Glomerular endothelial cell (primary cell): ENCODE measurements around the gene SCGB1C1. TPM values are rescaled to one million over a fixed set of nuclear protein-coding genes. Genes with fewer than 3 reads are reported as not detected.
"Not testable (repeated sequence)": the region's sequence is repeated elsewhere in the genome, so short reads cannot be mapped to it uniquely, and the experiment has no call there.

Source experiments
- DNase-seq: peaks from one replicate; pipeline ENCODE4 v3.0.0-alpha.2; 2011; ENCODE audit warnings: low read depth, low spot score; ENCODE audit errors: extremely low read depth
- total RNA-seq: library from RNA; depleted of rRNA; stranded (reverse); fragments of >200 nt; gene quantifications from 2 replicates; pipeline ENCODE4 v1.2.3, GENCODE V29; 2015

SCGB1C1 gene
- total RNA-seq, result not detected in 2 replicates

DNA sequence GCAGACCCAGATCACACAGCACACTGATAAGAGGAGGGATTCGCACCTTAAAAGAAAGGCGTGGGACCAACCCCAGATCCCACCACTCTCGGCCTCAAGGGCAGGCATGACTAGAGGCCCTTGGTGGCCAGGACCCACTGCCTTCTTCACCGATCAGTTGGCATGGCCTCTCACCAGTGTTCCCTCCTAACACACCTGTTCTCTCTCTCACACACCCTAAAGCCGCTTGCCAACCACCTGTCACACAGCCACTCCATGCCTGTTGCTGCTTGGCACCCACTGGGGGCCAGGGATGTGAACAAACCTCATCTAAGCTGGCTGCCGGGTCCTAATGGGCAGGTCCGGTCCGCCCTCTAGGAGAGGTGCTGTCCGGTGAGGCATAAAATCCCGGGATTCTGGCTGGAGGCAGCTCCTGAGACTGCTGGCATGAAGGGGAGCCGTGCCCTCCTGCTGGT lies at the start of gene SCGB1C1:
SCGB1C1 (plus strand) TSS at position 405 of the 455 bp plus-strand sequence; CDS start at position 427, 22 bp downstream.
- not testable (repeated sequence) for DNase-seq

DNA sequence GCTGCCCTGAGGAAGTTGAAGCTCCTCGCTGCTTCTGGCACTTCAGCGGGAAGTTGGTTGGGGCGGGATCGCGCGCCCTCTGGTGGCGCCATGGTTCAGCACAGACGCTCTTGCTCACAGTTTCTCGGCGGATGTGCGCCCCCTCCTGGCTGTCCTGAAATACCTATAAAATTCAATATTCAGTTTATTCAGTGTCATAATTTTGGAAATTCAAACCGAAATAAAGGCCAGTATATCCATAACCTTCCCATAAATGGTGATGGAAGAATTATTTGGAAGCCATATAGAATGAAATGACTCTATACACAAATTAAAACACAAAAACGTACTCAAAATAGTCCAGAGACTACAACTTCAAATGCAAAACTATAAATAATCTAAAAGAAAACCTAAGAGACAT lies 12.6 kb upstream of the SCGB1C1 start:
- DNase-seq, result not testable (repeated sequence)

DNA sequence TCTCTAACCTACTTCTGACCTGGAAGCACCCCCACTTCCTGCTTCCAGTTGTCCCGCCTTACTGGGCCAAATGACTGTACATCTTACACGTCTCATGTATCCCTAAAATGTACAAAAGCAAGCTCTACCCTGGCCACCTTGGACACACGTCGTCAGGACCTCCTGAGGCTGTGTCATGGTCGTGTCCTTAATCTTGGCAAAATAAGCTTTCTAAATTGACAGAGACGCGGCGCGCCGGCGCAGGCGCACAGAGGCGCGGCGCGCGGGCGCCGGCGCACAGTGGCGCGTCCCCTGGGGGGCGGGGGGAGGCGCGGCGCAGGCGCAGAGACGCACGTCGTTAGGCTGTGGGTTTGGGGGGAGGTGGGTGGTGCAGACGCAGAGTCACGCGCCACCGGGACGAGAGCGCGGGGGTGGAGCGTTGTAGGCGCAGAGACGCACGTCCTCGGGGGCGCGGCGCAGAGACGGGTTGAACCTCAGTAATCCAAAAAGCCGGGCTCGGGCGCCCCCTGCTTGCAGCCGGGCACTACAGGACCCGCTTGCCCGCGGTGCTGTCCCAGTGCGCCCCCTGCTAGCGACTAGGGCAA lies 3.6 kb upstream of the SCGB1C1 start:
- DNase-seq, result not testable (repeated sequence)

DNA sequence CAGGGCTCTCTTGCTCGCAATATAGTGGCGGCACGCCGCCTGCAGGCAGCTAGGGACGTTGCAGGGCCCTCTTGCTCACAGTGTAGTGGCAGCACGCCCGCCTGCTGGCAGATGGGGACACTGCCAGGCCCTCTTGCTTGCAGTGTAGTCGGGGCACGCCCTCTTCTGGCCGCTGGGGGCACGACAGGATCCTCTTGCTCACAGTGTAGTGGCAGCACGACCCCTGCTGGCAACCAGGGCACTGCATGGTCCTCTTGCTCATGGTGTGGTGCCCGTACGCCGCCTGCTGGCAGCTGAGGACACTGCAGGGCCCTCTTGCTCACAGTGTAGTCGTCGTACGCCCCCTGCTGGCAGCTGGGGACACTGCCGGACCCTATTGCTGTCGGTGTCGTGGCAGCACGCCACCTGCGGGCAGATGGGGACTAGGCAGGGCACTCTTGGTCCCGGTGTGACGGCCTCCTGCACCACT lies 3.0 kb upstream of the SCGB1C1 start:
- not testable (repeated sequence) for DNase-seq

DNA sequence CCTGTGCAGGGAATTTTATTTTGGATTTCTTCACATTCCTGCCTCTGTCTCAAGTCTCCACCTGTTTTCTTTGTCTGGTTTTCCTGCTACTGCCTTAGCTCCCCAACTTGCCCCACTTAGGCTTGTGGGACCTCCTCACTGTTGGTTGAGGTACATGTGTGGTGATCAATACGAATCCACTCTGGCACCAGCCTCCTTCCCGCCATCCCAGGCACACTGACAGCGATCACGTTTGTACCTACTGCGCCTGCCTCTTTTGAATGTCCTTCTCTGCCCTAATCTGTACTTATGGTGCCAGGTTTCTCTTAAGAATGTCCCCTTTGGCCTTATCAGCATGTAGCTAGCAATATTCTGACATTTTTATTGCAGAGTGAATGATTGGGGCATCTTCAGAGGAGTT lies 2.3 kb upstream of the SCGB1C1 start:
- DNase-seq, result not testable (repeated sequence)

DNA sequence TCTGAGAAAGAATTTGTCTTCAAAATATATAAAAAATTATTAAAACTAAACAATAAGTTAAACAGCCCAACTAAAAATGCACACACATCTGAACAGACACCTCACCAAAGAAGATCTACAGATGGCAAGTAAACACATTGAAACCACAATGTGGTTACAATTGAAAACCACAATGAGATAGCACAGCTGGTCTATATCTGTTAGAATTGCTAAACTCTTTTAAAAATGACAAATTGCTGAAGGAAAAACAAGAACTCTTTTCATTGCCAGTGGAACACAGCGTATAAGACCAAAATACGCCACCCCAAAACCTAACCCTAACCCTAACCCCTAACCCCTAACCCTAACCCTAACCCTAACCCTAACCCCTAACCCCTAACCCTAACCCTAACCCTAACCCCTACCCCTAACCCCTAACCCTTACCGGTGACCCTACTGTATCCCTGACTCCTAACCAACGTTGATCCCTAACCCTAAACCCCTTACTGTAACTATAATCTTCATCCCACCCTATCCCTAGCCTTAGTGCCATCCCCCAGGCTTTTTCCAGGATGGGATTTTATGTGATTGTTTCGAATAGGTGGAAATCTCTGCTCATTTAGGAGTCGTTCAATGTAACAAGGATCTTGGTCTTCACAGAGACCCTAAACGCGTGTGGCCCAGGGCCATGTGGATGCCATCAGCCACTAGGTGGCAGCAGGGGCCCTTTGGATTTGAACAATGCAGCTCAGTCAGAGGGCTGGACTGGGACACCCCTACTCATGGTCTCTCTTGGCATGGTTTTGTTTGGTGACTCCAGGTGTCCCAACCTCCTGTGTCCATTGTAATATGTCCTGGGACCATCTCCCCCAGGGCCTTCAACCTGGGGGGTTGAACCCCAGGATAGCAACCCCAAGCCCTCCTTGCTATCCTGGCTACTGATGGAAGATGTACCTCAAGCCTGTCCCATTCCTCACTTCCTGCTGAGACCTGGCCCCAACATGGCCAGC lies 1.1 kb upstream of the SCGB1C1 start:
- DNase-seq, result not testable (repeated sequence)

DNA sequence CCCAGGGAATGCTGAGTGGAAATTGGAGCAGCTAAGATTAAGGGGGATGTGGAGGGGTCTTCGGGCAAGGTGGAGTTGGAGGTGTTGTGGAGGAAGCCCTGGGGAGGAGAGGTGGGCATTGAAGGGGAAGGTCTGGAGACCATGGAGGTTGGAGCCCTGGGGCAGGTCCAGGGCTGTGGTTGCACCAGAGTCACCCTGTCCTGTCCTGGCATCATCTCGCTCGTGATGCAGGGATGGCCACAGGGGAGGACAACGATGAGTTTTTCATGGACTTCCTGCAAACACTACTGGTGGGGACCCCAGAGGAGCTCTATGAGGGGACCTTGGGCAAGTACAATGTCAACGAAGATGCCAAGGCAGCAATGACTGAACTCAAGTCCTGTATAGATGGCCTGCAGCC lies 603 bp downstream of the SCGB1C1 start:
- not testable (repeated sequence) for DNase-seq

DNA sequence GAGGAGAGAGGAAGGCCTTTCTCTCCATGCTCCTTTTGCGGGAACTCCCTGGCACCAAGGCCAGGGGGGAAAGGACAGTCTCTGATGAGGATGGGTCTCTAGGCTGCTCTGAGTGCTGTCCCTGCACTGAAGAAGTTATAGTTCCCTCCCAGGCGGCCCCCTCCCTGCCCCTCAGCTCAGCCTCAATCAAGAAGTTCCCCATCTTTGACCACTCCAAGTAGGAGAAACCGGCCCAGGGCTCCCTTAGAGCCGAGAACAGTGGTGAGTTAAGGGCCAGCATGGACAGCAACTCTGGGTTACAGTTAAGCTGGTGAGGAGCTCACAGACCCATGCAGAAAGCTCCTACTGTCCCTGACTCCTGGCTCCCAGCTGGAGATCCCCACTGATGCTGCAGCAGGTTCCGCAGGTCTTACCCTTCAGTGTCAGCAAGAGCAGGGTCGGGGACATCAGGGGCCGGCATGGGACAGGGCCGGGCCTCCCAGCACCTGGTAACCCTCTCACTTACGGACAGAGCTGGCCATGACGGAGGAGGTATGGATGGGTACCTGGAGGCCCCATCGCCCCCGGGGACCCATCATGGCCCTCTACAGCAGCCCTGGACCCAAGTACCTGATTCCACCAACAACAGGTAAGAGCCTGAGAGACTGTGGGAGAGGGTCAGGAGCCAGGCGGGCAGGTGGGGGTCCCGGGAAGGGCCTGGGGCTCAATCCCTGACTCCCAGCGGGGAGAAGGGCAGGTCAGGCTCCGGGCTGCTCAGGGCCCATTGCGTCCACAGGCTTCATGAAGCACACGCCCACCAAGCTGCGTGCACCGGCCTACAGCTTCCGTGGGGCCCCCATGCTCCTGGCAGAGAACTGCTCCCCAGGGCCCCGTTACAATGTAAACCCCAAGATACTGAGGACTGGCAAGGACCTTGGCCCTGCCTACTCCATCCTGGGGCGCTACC lies 4.2 kb downstream of the SCGB1C1 start:
- no peak for DNase-seq

DNA sequence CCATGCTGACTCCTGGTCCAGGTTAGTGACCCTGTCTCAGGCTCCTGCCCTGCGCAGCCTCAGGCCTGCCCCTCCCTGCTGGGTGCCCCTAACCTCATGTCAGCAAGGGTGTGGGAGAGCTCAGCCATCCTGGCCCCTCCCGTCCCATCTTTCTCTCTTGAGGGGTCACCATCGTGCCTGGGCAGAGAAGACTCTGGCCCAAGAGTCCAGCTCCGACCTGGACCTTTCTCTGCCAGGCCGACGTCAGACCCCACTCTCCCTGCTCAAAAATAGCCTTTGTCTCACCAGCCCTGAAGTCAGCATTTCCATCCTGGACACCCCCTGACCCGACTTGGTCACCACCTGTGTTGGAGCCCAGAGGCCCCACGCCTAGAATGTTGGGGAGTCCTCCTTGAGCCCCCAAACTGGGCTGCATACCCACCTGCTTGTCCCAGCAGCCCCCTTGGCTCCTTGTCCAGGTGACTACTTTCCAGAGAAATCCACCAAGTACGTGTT lies 4.9 kb downstream of the SCGB1C1 start:
- DNase-seq, result no peak

DNA sequence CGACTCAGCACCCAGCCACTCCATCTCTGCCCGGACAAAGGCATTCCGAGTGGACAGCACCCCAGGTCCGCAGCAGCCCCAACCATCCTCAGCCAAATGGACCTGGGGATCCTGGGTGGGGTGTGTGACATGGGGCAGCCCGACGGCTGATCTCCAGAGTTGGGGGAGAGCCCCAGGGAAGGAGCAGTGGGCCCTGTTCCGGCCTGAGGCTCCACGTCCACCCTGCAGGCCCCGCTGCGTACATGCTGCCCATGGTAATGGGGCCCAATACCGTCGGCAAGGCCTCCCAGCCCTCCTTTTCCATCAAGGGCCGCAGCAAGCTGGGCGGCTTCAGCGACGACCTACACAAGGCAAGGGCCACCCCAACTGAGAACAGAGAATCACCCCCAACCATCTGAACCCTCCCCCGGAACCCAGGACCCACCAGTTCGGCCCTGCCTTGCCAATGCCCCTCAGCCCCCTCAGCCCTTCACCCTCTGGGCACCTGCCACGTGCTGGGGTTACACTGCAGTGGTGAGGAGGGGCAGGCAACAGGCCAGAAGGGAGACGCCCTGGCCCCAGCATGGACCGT lies 5.4 kb downstream of the SCGB1C1 start:
- no peak for DNase-seq

DNA sequence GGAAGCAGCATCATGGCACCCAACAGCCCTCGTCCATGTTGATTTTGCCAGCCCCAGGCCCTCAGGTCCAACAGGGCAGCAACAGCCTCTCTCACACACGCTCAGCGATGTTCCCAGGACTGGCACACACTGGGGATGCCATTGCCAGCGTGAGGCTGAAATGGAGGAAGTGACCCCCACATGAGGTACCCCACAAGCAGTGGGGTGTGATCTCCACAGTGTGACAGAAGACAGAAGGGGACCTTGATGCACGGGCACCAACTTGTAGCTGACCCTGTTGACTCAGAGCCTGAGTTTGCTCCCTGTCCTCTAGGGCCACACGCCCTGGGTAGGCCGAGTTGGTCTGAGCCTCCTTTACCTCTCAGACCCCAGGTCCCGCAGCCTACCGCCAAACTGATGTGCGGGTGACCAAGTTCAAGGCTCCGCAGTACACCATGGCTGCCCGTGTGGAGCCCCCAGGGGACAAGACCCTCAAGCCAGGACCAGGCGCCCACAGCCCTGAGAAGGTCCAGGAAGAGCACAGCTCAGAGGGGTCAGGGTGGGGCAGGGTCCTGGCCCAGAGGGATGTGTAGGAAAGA lies 6.2 kb downstream of the SCGB1C1 start:
- DNase-seq, result no peak

DNA sequence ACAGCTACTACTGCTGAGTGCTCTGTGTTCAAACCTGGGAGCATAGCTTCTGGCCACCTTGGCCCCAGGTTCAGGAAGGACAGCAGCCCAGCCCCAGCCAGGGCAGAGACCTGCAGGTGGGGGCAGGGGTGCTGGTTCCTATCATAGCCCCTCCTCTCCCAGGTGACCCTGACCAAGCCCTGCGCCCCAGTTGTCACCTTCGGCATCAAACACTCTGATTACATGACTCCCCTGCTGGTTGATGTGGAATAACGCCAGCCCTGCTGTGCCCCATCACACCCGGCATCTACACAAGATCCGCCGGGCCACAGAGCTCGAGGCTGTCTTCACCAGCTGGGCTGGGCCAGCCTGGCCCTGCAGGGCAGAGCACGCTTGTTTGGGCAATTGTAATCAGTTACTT lies 6.9 kb downstream of the SCGB1C1 start:
- no peak for DNase-seq

DNA sequence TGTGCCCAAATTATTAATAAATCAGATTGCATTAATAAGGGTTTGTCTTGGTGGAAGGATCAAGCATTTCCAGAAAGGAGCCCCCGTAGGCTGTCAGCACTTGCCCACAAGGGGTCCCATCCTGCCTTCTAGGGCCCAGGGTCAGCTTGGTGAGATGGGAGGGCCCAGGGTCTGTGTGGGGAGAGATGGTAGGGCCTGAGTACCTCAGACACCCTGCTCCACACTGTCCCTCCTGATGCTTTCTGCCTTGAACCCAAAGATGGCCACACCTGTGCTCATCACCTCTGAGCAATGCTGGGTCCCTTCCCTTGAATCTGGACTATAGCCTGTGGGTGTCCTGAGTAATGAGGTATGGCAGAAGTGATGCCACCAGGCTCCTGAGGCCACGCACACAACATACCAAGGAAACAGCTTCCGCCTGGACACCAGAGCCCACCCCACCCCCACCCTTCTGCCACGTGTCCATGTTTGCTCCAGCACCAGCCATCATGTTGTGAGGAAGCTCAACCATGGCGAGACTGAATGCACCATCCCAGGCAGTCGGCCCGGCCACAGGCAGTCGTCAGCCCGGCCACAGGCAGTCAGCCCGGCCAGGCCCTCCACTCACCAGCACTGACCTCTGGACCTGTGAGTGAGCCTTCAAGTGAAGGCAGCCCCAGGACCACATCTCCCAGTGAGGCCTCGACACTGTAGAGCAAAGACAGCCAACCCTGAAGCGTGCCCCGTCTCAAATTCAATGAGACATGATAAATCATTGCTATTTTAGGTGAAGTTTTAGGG lies 7.5 kb downstream of the SCGB1C1 start:
- no peak for DNase-seq

DNA sequence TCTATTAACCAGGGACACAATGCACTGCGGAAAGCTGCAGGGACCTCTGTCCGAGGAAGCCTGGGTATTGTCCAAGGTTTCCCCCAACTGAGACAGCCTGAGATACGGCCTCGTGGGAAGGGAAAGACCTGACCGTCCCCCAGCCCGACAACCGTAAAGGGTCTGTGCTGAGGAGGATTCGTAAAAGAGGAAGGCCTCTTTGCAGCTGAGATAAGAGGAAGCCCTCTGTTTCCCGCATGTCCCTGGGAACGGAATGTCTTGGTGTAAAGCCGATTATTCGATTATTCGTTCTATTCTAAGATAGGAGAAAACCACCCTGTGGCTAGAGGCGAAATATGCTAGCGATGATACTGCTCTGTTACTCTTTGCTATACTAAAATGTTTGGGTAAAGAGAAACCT lies 9.1 kb downstream of the SCGB1C1 start:
- no peak for DNase-seq

DNA sequence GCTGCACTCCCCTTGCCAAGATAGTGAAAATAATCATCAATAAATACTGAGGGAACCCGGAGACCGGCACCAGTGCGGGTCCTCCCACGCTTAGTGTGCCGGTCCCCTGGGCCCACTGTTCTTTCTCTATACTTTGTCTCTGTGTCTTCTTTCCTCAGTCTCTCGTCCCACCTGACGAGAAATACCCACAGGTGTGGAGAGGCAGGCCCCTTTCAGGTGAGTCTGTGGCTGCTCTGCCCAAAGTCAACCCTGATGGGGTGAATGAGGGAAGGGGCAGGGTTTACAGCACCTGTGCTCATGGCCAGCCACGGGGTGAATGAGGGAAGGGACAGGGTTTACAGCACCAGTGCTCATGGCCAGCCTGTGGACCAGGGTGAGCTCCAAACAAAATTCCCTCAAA lies 9.6 kb downstream of the SCGB1C1 start:
- DNase-seq, result no peak

DNA sequence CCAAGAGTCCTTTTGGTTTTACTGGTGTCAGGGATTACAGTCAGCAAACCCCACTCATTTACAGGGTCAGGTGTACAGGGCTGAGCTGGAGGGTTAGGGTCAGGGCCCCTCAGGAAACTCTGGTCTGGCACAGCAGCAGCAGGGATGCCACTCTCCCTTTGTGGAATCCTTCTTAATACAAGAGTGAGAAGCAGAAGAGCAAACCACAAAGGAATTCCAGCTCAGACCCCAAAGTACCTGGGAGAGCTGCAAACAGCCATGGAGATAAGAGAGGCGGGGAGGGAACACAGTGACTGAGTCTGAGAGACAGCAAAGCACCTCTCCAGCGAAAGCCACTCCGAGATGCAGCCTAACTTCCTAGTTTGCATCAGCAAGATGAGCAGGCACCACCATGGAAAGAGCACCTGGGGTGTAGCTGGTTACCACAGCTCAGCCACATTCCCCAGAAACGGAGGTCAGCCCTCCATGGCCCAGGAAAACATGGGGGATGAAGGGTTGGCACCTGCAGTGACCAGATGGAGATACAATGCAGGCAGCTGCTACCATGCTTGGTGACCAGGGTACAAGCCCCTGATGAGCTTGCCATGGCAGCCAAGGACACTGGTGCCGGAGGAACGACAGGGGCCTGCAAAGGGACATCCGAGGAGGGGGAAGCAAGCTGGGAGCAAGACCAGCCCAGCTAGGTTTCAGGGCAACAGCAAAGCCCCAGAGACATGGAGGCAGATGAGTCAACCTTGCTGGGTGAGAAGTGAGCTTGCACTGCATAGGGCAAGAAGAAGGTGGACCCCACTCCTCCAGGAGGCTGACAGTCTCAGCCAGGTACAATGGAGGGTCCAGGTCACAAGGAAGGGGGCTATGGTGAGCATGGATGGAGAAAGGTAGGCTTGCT lies 10.4 kb downstream of the SCGB1C1 start:
- no peak for DNase-seq

DNA sequence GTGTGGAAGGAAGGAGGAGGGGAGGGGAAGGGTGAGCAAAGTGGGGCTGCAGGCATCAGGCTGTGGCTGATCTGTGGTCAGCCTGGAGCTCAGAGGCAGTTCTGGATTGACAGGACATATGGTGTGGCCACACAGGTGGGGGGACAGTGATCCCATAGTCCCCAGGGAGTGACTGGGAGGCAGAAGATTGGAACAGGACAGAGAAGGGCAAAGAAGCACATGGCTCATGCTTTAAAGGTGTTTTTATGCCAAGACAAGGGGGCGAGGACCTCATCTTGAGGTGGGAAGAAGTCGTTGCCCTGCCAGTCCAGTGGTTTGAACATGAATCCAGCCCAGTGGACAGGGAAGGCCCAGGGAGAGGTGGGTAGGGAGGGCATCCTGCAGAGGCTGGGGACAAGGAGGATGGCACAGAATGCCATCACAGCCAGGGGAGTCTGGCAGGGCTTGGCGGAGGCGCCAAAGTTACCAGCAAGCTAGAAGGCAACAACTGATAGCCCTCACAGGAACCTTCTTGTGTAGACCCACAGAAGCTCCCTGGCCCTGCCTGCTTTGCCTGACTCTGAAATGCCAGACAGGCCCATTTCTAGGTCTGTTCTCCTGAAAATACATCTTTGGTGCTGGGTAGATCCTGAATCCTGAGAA lies 11.2 kb downstream of the SCGB1C1 start:
- DNase-seq, result no peak
